Activated T-cell treated with anti-CD3 and anti-CD28 coated beads, Interleukin-2, amount 50 U/mL, for 1 hour (primary cell): ENCODE measurements around the gene IL12A.

ENCODE experiments used
- DNase-seq: peaks from one replicate; pipeline ENCODE4 v3.0.0-alpha.2; 2020

Gene IL12A

GRCh38 chr3:160038862-160039562 is 50.4 kb downstream of the IL12A start:
- DNase-seq = no peak

- DNase-seq = no peak
These were observed 51.5 kb downstream of the IL12A start for GRCh38 chr3:160040181-160040580.

DNA sequence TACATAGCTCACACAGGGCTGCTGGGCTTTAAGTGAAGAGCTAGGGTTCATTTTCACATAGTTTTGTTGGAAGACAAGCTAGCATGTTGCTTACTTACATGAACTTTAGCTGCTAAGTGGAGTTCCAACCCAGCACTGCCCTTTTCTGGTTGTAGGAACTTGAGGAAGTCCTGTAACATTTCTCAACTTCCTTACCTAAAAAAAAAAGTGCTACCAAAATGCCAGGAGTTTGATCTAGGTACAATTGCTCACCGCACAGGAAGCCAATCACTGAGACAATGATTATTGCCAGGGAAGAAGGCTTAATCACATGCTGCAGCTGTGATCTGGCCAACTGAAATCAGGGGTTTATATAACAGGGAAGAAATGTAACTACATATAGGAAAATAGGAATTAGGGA is 52.8 kb downstream of the IL12A start:
- DNase-seq = no peak

DNA sequence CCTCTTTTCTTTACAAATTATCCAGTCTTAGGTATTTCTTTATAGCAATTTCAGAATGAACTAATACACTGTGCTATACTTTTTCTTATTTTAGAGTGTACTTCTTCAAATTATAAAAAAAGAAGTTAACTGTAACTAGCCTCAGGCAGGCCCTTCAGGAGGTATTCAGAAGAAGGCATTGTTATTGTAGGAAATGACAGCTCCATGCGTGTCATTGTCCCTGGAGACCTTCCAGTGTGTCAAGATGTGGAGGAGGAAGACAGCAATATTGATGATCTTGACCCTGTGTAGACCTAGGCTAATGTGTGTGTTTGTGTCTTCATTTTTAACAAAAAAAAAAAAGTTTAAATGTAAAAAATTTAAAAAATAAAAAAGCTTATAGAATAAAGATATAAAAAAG is 55.5 kb downstream of the IL12A start:
- DNase-seq = no peak
